ENCODE results near the gene HLA-DQA1. TPM values are rescaled to one million over a fixed set of nuclear protein-coding genes. Genes with fewer than 3 reads are reported as not detected.

The HLA-DQA1 gene
- total and polyA plus RNA-seq, 2 experiments from 2014 or later: 0.42 TPM; not detected in 1

DNA sequence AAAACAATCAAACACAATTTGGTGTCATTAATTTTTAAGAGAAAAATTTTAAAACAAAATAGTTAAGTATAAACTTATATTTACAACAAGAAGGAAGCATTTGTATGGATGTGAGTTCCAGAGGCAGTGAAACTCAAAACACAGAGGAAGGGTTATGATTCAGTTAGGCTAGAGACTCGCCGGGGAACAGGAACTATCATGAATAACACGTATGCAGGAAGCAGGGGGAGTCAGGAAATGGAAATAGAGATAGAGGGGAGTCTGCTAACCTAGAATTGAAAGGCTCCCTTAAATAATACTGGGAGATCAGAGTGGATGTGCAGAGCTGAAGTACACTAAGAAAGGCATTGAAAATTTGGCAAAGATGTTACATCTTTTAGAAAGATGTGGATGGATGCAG, 33.3 kb upstream of the HLA-DQA1 start:
- ATAC-seq: no peak

DNA sequence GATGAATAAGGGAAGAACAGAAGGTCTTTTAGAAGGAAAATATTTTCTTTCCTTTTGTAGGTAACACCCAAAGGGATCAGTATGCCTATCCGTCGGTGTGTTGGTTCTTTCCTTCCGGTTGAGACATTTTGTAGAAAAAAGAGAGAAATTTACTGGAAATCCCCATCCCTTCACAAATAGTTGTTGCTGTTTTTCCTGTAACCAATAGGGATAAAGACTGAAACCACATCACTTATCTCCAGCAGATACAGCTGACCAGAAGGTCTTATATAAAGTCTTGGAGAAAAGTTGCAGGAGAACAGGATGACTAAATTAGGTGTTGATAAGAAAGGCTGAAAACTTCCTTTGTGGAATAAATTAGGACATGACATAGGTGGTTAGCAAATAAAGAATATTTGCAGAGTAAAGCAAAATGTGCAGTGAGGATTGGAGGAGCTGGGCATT, 32.8 kb upstream of the HLA-DQA1 start:
- Histone ChIP-seq H3K4me3 (no peak overlapping the region), H3K27me3 (ENCODE audit: insufficient read depth) (no peaks in the 10 kb centered on the region), H3K4me2 (no peak overlapping the region), H3K79me2 (replicated peaks; ENCODE audit: insufficient read depth) (no peaks in the 10 kb centered on the region), H3K9me2 (ENCODE audit: insufficient read depth) (no peaks in the 10 kb centered on the region), H3K4me1 (ENCODE audit: insufficient read depth) (no peaks in the 10 kb centered on the region), H3F3A (replicated peaks; ENCODE audit: low read depth) (no peaks in the 10 kb centered on the region), H2AFZ (no peak overlapping the region), H4K20me1 (replicated peaks; ENCODE audit: insufficient read depth) (no peaks in the 10 kb centered on the region), H3K27ac (ENCODE audit: low read depth) (no peak overlapping the region), H3K36me3 (ENCODE audit: insufficient read depth) (no peaks in the 10 kb centered on the region)
- peaks cover 4% of the 10 kb centered on the region; the same call in 1 of the 3 replicates for H3K9me3 Mint-ChIP-seq
- ATAC-seq (no peak), DNase-seq (ENCODE audit: low spot score) (no peak)
- peaks cover 1% of the 10 kb centered on the region for H3K27me3 Mint-ChIP-seq (ENCODE audit: insufficient read depth, low read depth, poor library complexity)
- H3K4me1 Mint-ChIP-seq: peaks cover 5% of the 10 kb centered on the region; the same call in 2 of the 3 replicates
- no peak overlapping the region for H3K27ac Mint-ChIP-seq
- no peaks in the 10 kb centered on the region for H3K36me3 Mint-ChIP-seq (ENCODE audit: low read depth)
- H3K4me3 Mint-ChIP-seq: no peak overlapping the region
- TF ChIP-seq CREB1 (CRISPR knock-in tag; IDR thresholded peaks at IDR 0.05; ENCODE audit: low read depth): no peak
- TF ChIP-seq CTCF (conservative IDR thresholded peaks at IDR 0.05; ENCODE audit: low read depth in 2 of 2): no peak
- TF ChIP-seq REST (IDR thresholded peaks at IDR 0.05; ENCODE audit: unreplicated experiment): no peak
- no peak for TF ChIP-seq ZNF114 (CRISPR knock-in tag; IDR thresholded peaks at IDR 0.05)
- TF ChIP-seq EZH2phosphoT487 (IDR thresholded peaks at IDR 0.05; ENCODE audit: unreplicated experiment): no peak
- TF ChIP-seq ZNF331 (CRISPR knock-in tag; IDR thresholded peaks at IDR 0.05; ENCODE audit: low read depth): no peak
- TF ChIP-seq STAT1 (IDR thresholded peaks at IDR 0.05; ENCODE audit: unreplicated experiment): no peak
- TF ChIP-seq, protein P1, sequence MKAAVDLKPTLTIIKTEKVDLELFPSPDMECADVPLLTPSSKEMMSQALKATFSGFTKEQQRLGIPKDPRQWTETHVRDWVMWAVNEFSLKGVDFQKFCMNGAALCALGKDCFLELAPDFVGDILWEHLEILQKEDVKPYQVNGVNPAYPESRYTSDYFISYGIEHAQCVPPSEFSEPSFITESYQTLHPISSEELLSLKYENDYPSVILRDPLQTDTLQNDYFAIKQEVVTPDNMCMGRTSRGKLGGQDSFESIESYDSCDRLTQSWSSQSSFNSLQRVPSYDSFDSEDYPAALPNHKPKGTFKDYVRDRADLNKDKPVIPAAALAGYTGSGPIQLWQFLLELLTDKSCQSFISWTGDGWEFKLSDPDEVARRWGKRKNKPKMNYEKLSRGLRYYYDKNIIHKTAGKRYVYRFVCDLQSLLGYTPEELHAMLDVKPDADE (IDR thresholded peaks at IDR 0.05): no peak
- no peak for TF ChIP-seq EZH2 (IDR thresholded peaks at IDR 0.05; ENCODE audit: low read depth, unreplicated experiment)
- TF ChIP-seq POLR2AphosphoS5 (IDR thresholded peaks at IDR 0.05; ENCODE audit: low read depth): no peak
- no peak for TF ChIP-seq JUNB (IDR thresholded peaks at IDR 0.05; ENCODE audit: unreplicated experiment)

More for the DNA sequence above, 33.3 kb upstream of the HLA-DQA1 start:
- H3K9me3 Mint-ChIP-seq: peaks cover 7% of the 10 kb centered on the region; the same call in 2 of the 3 replicates
- DNase-seq (ENCODE audit: low spot score): no peak
- Histone ChIP-seq H3K4me1 (ENCODE audit: insufficient read depth) (no peaks in the 10 kb centered on the region), H3K9me2 (ENCODE audit: insufficient read depth) (no peaks in the 10 kb centered on the region), H4K20me1 (replicated peaks; ENCODE audit: insufficient read depth) (no peaks in the 10 kb centered on the region), H3K27ac (ENCODE audit: low read depth) (no peak overlapping the region), H3K79me2 (replicated peaks; ENCODE audit: insufficient read depth) (no peaks in the 10 kb centered on the region), H3K4me3 (no peak overlapping the region), H3K4me2 (no peak overlapping the region), H3K27me3 (ENCODE audit: insufficient read depth) (no peaks in the 10 kb centered on the region), H3F3A (replicated peaks; ENCODE audit: low read depth) (no peaks in the 10 kb centered on the region), H2AFZ (no peak overlapping the region), H3K36me3 (ENCODE audit: insufficient read depth) (no peaks in the 10 kb centered on the region)
- H3K4me3 Mint-ChIP-seq: no peak overlapping the region
- peaks cover 5% of the 10 kb centered on the region; the same call in 2 of the 3 replicates for H3K4me1 Mint-ChIP-seq
- no peak for TF ChIP-seq EZH2 (IDR thresholded peaks at IDR 0.05; ENCODE audit: low read depth, unreplicated experiment)
- H3K27me3 Mint-ChIP-seq (ENCODE audit: insufficient read depth, low read depth, poor library complexity): peaks cover 1% of the 10 kb centered on the region
- no peaks in the 10 kb centered on the region for H3K36me3 Mint-ChIP-seq (ENCODE audit: low read depth)
- H3K27ac Mint-ChIP-seq: no peak overlapping the region

Data from GM23338 (cell line).